Keratinocyte (primary cell): ENCODE results near the gene ARHGDIG. TPM values are rescaled to one million over a fixed set of nuclear protein-coding genes. Genes with fewer than 3 reads are reported as not detected.

Experiments
- DNase-seq: peaks from one replicate; pipeline ENCODE4 v3.0.0-alpha.2; 2011; ENCODE audit warnings: low read depth, missing footprints, low spot score
- FAIRE-seq: peaks from 2 replicates; lab custom pipeline; 2011; peaks lifted over from hg19 to GRCh38; lab: Jason Lieb, UNC
- H2AFZ ChIP-seq: 2 replicates; pipeline ENCODE4 v1.6.0; 2012; ENCODE audit warnings: low read length, control low read depth, inconsistent platforms; ENCODE audit not compliant: control insufficient read depth
- H3K27ac ChIP-seq: 2 replicates; pipeline ENCODE4 v1.5.1; 2011; ENCODE audit warnings: low read length; ENCODE audit not compliant: control insufficient read depth, insufficient read depth
- H3K27me3 ChIP-seq: 3 replicates; pipeline ENCODE4 v1.6.0; 2011; ENCODE audit warnings: low read length; ENCODE audit not compliant: control insufficient read depth, insufficient read depth; ENCODE audit errors: extremely low read depth
- H3K36me3 ChIP-seq, 2 experiments: 2 replicates in 1 of 2; 3 replicates in 1 of 2; pipeline ENCODE4 v1.5.1; 2011; ENCODE audit warnings: low read length in 2 of 2, mild to moderate bottlenecking in 1 of 2; ENCODE audit not compliant: control insufficient read depth in 2 of 2, insufficient read depth in 2 of 2; ENCODE audit errors: extremely low read depth in 1 of 2
- H3K4me1 ChIP-seq: 3 replicates; pipeline ENCODE4 v1.5.1; 2011; ENCODE audit warnings: low read length; ENCODE audit not compliant: control insufficient read depth, insufficient read depth; ENCODE audit errors: extremely low read depth
- H3K4me2 ChIP-seq: 3 replicates; pipeline ENCODE4 v1.6.0; 2011; ENCODE audit warnings: low read depth, low read length; ENCODE audit not compliant: control insufficient read depth, insufficient read depth; ENCODE audit errors: extremely low read depth
- H3K4me3 ChIP-seq, 3 experiments: fragments of 200-600 bp in 1 of 3; sonication (generic) in 1 of 3; 2 replicates in 2 of 3; 3 replicates in 1 of 3; pipeline ENCODE4 v1.5.1; 2011 to 2016; ENCODE audit warnings: low read length in 3 of 3, mild to moderate bottlenecking in 3 of 3, control low read depth in 2 of 3, inconsistent platforms in 1 of 3, low read depth in 1 of 3, mixed read lengths in 1 of 3, mixed run types in 1 of 3, moderate library complexity in 1 of 3; ENCODE audit not compliant: control insufficient read depth in 2 of 3, insufficient read depth in 2 of 3; ENCODE audit errors: extremely low read depth in 1 of 3
- H3K79me2 ChIP-seq: 2 replicates; pipeline ENCODE4 v1.6.0; 2012; ENCODE audit warnings: low read length; ENCODE audit not compliant: control insufficient read depth, insufficient read depth
- H3K9ac ChIP-seq: 3 replicates; pipeline ENCODE4 v1.6.0; 2011; ENCODE audit warnings: low read length; ENCODE audit not compliant: control insufficient read depth, insufficient read depth; ENCODE audit errors: extremely low read depth
- H3K9me1 ChIP-seq: 3 replicates; pipeline ENCODE4 v1.6.0; 2011; ENCODE audit warnings: low read length; ENCODE audit not compliant: control insufficient read depth, insufficient read depth; ENCODE audit errors: extremely low read depth
- H3K9me3 ChIP-seq: 2 replicates; pipeline ENCODE4 v1.5.1; 2012; ENCODE audit warnings: low read depth, low read length; ENCODE audit not compliant: control insufficient read depth
- H4K20me1 ChIP-seq: 3 replicates; pipeline ENCODE4 v1.6.0; 2011; ENCODE audit warnings: low read length; ENCODE audit not compliant: control insufficient read depth, insufficient read depth; ENCODE audit errors: extremely low read depth
- EZH2 ChIP-seq: IDR thresholded peaks from one replicate; pipeline ENCODE4 v1.6.1; 2012; ENCODE audit warnings: inconsistent platforms, mild to moderate bottlenecking, low read length, moderate library complexity
- dilution Hi-C: fragments of 300-500 bp; cut with MboI; formaldehyde crosslinking; loops from one replicate; pipeline ENCODE4 v1.7.0; 2020; ENCODE audit warnings: low sequenced_read_pairs; ENCODE audit not compliant: extremely low pct_ligation_motif_present
- polyA plus RNA-seq, 5 experiments: library from polyadenylated mRNA; depleted of rRNA in 3 of 5; stranded (reverse) in 3 of 5; stranded (forward) in 1 of 5; unstranded in 1 of 5; fragments of >200 nt; gene quantifications; 1 replicate in 1 of 5; 2 replicates in 3 of 5; 3 replicates in 1 of 5; pipeline versions ENCODE4 v1.2.1 to v1.2.3, GENCODE V29; 2011 to 2012; ENCODE audit warnings: missing spikeins in 2 of 5, low read depth in 1 of 5, low replicate concordance in 1 of 5
- TF ChIP-seq, protein P1 (sequence below), 3 experiments: IDR thresholded peaks in 1 of 3; conservative IDR thresholded peaks in 1 of 3; optimal IDR thresholded peaks in 1 of 3; 2 replicates in 2 of 3; 3 replicates in 1 of 3; pipeline versions ENCODE3 to v1.5.1; 2011; ENCODE audit warnings: low read length in 3 of 3, mild to moderate bottlenecking in 3 of 3, moderate library complexity in 2 of 3, control low read depth in 1 of 3, inconsistent platforms in 1 of 3; ENCODE audit not compliant: insufficient read depth in 2 of 3; ENCODE audit errors: extremely low read depth in 1 of 3

Gene ARHGDIG
- polyA plus RNA-seq, 1 donor (not counting 4 experiments of a cell fraction or from before 2014, with no cell fraction given), result 0.17 TPM

DNA sequence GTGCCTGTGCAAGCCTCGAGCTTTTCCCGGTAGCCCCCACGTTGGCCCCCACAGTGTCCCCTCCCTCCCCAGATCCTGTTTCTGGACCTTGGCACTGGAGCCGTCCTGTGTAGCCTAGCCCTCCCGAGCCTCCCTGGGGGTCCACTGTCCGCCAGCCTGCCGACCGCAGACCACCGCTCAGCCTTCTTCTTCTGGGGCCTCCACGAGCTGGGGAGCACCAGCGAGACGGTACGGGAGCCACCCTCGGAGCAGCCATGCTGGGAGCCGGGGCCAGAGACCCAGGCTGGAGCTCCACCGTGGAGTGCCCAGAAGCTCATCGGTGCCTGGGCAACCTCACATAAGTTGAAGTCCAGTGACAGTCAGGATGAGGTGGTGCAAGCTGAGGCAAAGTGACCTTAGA is 16.4 kb upstream of the ARHGDIG start:
- H3K79me2 ChIP-seq, result no peaks in the 10 kb centered on the region
- dilution Hi-C loops, result no loop called here
- DNase-seq, result no peak
- H3K9ac ChIP-seq, result no peak overlapping the region
- H3K27me3 ChIP-seq, result peaks cover 9% of the 10 kb centered on the region
- H4K20me1 ChIP-seq, result no peaks in the 10 kb centered on the region
- H3K4me3 ChIP-seq, result no peak overlapping the region
- no peak overlapping the region for H3K4me2 ChIP-seq
- peaks cover 0 to 15% of the 10 kb centered on the region in 2 experiments for H3K36me3 ChIP-seq
- no peaks in the 10 kb centered on the region for H3K9me1 ChIP-seq
- H3K4me1 ChIP-seq, result peaks cover 15% of the 10 kb centered on the region
- H3K9me3 ChIP-seq, result no peaks in the 10 kb centered on the region
- H3K27ac ChIP-seq, result no peak overlapping the region
- FAIRE-seq, result no peak
- TF ChIP-seq, protein P1, sequence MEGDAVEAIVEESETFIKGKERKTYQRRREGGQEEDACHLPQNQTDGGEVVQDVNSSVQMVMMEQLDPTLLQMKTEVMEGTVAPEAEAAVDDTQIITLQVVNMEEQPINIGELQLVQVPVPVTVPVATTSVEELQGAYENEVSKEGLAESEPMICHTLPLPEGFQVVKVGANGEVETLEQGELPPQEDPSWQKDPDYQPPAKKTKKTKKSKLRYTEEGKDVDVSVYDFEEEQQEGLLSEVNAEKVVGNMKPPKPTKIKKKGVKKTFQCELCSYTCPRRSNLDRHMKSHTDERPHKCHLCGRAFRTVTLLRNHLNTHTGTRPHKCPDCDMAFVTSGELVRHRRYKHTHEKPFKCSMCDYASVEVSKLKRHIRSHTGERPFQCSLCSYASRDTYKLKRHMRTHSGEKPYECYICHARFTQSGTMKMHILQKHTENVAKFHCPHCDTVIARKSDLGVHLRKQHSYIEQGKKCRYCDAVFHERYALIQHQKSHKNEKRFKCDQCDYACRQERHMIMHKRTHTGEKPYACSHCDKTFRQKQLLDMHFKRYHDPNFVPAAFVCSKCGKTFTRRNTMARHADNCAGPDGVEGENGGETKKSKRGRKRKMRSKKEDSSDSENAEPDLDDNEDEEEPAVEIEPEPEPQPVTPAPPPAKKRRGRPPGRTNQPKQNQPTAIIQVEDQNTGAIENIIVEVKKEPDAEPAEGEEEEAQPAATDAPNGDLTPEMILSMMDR (optimal IDR thresholded peaks at IDR 0.05 in 1 of 3, IDR thresholded peaks at IDR 0.05 in 1 of 3, conservative IDR thresholded peaks at IDR 0.05 in 1 of 3; ENCODE audit: extremely low read depth in 1 of 3, insufficient read depth in 2 of 3, low read length in 3 of 3), result no peak
- no peak for TF ChIP-seq EZH2
- no peak overlapping the region for H2AFZ ChIP-seq

DNA sequence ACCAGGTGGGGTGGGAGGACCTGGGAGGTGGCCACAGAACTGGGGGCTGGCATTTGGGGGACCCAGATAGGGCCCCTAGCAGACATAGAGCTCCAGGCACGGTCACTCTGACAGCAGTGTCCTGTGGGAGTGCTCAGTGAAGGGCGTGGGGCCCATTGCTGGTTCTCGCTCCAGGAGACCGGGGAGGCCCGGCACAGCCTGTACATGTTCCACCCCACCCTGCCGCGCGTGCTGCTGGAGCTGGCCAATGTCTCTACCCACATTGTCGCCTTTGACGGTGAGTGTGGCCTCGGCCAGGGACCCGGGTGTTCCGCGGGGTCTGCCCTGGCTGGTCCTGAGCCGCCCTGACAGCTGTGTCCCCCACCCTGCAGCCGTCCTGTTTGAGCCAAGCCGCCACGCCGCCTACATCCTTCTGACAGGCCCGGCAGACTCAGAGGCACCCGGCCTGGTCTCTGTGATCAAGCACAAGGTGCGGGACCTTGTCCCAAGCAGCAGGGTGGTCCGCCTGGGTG is 15.9 kb upstream of the ARHGDIG start:
- H3K27ac ChIP-seq, result no peak overlapping the region
- no peaks in the 10 kb centered on the region for H3K9me1 ChIP-seq
- H3K79me2 ChIP-seq, result no peaks in the 10 kb centered on the region
- FAIRE-seq (no peak), DNase-seq (no peak)
- peaks cover 15% of the 10 kb centered on the region for H3K4me1 ChIP-seq
- H4K20me1 ChIP-seq, result no peaks in the 10 kb centered on the region
- dilution Hi-C loops, result no loop called here
- no peak overlapping the region for H3K4me2 ChIP-seq
- H2AFZ ChIP-seq, result no peak overlapping the region
- peaks cover 15% of the 10 kb centered on the region for H3K27me3 ChIP-seq
- no peak overlapping the region for H3K4me3 ChIP-seq
- peaks cover 0 to 15% of the 10 kb centered on the region in 2 experiments for H3K36me3 ChIP-seq
- H3K9ac ChIP-seq, result no peak overlapping the region
- no peaks in the 10 kb centered on the region for H3K9me3 ChIP-seq
- TF ChIP-seq, protein P1 (optimal IDR thresholded peaks at IDR 0.05 in 1 of 3, IDR thresholded peaks at IDR 0.05 in 1 of 3, conservative IDR thresholded peaks at IDR 0.05 in 1 of 3; ENCODE audit: extremely low read depth in 1 of 3, insufficient read depth in 2 of 3, low read length in 3 of 3), result no peak
- TF ChIP-seq EZH2, result no peak
